Fibroblast of mammary gland (primary cell): Measurements from ENCODE around the gene PARD3B.
A peak's percentile ranks its signal among the peaks of the same experiment; 100 is the strongest.

Source experiments
- DNase-seq: peaks from one replicate; pipeline ENCODE4 v3.0.0-alpha.2; 2010; ENCODE audit warnings: low read depth
- H3K4me3 ChIP-seq: 2 replicates; pipeline ENCODE4 v1.5.1; 2011; ENCODE audit warnings: low read depth, mild to moderate bottlenecking, low read length, moderate library complexity; ENCODE audit not compliant: control insufficient read depth
- CTCF ChIP-seq: conservative IDR thresholded peaks from 2 replicates; pipeline ENCODE4 v1.5.1; 2011; ENCODE audit warnings: low read depth, low read length, inconsistent platforms; ENCODE audit not compliant: control insufficient read depth, insufficient read depth

The PARD3B gene

GRCh38 chr2:204692790-204693189 lies 147.5 kb downstream of the PARD3B start:
- TF ChIP-seq CTCF: no peak
- no peak overlapping the region for H3K4me3 ChIP-seq
- DNase-seq: no peak

- no peak for TF ChIP-seq CTCF
These were observed 148.0 kb downstream of the PARD3B start for GRCh38 chr2:204693262-204693661.

GRCh38 chr2:204695506-204695905 lies 150.2 kb downstream of the PARD3B start:
- DNase-seq: no peak
- TF ChIP-seq CTCF: no peak
- H3K4me3 ChIP-seq: no peak overlapping the region

More at GRCh38 chr2:204693262-204693661, 148.0 kb downstream of the PARD3B start:
- no peak for DNase-seq
- no peak overlapping the region for H3K4me3 ChIP-seq

GRCh38 chr2:204696124-204696523 lies 150.8 kb downstream of the PARD3B start:
- TF ChIP-seq CTCF: no peak
- DNase-seq: no peak
- H3K4me3 ChIP-seq: no peak overlapping the region

GRCh38 chr2:204705243-204705932 lies 160.1 kb downstream of the PARD3B start:
- peak; percentile 28 for DNase-seq
- no peak for TF ChIP-seq CTCF
- H3K4me3 ChIP-seq: no peak overlapping the region

GRCh38 chr2:204706939-204707338 lies 161.7 kb downstream of the PARD3B start:
- no peak overlapping the region for H3K4me3 ChIP-seq
- DNase-seq: no peak
- no peak for TF ChIP-seq CTCF
